HG02588 (cell line): Measurements from ENCODE around the gene BABAM2.
"Not testable (repeated sequence)": the region's sequence is repeated elsewhere in the genome, so short reads cannot be mapped to it uniquely, and the experiment has no call there.

ENCODE experiments used
- ATAC-seq: cut with Tn5 transposase; IDR thresholded peaks from one replicate; pipeline ENCODE4 v1.9.1; 2021; ENCODE audit warnings: mild to moderate bottlenecking, moderate library complexity; ENCODE audit not compliant: unreplicated experiment

The BABAM2 gene

DNA sequence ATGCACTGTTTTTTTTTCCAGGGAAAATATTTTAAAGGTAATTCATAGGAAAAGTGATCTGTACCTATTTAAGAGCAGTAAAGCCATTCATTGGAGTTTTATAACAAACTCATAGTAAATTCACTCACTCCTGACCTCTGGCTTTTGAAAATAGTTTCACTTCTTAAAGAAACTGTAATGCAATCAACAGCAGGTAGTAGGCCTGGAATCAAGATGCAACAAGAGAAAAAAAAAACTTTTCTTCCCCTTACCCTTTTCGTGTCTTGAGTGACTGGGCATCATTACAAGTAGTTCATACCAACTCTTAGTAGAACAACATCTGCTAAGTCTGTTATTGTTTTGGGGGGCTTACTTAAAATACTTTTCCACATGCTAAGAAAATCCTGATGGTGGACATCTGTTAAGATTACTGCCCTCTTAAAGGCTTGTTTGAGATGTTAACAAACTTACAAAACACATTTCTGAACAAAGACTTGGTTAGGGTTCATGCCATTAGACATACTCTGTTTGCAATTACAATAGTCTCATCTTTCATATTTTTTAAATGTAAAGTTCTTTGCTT is 338.0 kb downstream of the BABAM2 start:
- ATAC-seq, result no peak

DNA sequence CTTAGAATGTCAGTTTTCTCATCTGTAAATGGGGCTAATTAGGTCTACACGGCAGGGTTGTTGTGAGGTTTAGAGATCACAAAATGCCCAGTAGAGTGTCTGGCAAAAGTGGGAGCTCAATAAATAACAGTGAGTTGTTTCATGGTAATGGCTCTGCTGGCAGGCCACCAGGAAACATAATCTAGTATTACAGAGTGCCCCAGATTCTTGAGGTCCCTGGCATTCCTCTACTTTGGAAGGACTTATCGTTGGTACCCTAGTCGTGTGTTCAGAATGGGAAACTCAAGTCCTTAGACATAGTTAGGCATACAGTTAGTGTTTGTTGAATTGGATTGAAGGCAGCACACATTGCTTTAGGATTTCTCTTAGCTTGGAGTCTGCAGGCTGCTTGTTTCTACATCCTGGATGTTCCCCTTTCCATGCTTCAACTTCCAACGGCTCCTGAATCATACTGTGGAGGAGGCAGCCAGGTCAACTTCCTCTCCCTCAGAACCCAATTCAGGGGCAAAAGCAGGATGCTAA is 340.6 kb downstream of the BABAM2 start:
- ATAC-seq, result no peak

DNA sequence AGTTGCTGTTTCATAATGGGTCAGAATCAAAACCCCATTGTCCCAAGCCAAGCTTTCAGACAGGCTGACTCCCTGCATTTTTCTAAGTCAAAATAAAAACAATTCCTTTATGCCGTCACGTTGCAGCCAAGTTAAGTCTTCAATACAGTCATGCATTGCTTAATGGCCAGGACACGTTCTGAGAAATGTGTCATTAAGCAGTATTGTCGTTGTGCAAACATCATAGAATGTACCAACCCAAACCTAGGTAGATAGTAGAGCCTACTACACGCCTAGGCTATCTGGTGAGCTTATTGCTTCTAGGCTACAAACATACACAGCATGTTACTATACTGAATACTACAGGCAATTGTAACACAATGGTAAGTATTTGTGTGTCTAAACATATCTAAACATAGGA is 341.8 kb downstream of the BABAM2 start:
- ATAC-seq, result no peak

DNA sequence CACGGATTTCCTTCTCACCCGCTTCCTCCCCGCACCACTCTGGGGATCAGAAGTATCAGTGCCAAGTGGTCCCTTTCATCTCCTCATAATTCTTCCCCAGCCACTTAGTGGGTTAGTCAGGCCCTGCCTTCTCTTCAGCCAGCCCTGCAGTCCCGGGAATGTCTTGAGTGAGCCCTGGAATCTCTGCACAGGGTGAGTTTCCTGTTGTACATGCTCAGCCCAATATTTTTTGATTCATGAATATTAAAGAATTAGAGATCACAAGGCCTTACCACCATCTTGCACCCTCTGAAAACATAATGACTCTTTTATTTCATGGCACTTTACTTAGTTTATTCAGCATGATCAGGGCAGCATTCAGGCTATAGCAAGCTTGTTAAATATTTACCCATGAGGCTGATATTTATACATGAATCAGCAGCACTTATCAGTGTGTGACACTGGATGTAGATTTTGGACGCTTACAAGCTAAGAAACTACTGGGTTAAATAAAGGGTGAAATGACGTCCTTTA is 342.7 kb downstream of the BABAM2 start:
- ATAC-seq, result no peak

DNA sequence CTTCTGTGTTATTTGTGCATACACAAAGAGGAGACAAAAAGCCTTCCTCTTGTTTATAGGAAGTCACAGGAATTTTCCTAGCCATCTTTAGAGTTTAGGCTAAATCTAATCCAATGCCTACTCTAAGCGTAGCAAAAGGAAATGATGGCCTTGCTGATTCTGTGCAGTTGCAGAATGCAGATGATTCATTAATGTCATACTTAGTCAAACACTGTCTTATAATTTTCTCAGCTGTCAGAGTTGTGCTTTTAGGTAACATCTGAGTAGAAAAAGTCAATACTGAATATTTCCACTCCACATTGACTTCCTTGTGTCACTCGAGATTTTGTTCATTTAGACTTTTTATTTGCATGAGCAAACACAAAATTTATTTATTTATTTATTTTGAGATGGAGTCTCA is 344.3 kb downstream of the BABAM2 start:
- ATAC-seq, result no peak

DNA sequence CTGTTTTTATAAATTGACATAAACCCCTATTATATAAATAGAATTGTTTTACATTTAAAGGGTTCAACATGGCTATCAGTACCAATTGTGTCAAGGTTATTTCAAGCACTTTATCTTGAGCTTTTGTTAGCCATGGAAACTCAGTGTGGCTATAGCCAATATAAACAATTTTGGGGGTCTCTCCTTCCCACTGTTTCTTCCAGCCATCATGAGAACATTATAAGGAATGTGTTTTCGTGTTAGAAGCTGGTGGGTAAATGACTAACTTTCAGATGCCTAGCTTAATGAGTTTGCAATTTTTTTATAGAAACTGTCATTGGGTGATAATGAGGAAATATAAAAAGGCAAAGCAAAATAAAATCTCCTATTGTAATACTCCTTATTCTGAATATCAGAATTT is 348.7 kb downstream of the BABAM2 start:
- no peak for ATAC-seq

DNA sequence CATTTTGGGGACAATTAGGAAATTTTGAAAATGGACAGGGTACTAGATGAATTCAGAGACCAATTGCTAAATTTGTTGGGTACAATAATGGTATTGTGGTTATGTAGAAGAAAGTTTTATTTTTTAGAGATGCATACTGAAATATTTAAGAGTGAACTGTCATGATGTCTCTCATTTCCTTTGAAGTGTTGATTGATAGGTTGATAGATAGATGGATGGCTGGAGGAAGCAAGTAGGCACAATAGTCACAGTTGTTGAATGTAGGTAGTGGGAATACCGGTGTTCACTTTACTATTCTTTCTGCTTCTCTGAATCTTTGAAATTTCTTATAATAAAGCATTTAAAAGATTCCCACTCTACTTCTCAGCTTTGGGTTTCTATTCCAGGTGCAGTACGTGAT is 350.4 kb downstream of the BABAM2 start:
- no peak for ATAC-seq

DNA sequence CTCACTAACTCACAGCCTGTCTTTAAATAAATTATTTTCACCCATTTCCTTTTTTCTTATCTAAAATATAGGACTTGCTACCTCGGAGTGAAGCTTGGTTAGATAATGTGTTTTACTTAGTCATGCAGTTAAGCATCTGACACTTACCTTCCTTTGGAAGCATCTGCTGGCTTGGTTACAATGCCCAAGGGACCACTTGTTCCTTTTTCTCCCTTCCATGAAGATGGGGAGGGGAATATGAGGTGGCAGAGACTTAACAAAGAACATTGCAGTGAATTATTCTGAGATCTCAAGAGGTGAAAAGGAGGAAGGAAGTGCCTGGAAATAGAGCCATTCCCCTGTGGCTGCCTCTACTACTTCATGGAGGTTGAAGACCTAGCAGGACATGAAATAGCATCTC is 356.8 kb downstream of the BABAM2 start:
- no peak for ATAC-seq

DNA sequence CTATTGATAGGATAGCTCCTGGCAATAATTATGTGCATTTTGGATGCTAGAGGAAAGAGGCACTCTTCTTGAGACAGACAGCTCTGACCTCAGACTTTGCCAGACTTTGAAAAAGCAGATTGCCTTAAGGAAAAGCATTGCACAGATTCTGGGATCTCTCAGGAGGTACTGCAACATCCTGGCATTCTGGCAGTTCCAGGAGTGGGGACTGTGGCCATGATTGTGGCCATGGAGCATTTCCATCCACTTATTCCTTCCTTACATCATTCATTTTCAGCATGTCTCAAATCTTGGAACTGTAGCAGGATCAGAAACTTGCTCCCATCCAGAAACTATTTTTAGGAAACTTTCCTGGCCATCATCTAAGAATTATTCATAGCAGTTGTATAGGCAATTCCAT is 357.2 kb downstream of the BABAM2 start:
- ATAC-seq, result no peak

DNA sequence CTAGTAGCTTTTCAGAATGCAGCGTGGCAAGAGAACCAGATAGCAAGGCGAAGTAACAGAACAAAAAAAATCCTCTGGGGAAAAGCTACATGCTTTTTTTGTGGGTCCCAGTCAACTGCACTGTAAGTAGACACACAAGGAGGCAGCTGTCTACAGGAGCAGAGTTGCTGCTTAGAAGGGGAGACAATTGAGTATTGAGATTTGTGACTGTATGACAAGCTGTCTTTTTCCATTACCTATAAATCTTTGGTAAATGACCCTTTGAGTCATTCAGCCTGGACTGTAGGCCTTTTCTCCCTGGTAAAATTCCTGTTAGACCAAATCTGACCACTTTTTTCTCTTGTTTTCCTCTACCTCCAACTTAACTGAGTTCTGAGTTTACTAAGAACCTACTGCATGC is 358.0 kb downstream of the BABAM2 start:
- no peak for ATAC-seq

DNA sequence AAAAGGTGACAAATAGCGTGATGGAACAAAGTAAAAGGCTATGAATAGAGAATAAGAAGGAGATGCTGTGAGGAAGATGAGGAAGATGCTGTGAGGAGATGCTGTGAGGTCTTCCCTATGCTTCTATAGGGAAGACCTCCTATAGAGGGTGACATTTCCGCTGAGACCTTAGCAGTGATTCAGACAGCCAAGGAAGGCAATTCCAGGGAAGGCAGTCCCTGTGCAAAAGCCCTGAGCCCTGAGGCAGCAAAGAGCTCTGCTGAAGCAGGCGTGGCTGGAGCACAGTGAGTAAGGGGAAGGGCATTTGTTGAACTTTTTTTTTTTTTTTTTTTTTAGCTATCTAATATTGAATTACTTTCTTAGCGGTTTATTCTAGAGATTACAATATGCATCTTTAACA is 359.5 kb downstream of the BABAM2 start:
- ATAC-seq, result no peak

DNA sequence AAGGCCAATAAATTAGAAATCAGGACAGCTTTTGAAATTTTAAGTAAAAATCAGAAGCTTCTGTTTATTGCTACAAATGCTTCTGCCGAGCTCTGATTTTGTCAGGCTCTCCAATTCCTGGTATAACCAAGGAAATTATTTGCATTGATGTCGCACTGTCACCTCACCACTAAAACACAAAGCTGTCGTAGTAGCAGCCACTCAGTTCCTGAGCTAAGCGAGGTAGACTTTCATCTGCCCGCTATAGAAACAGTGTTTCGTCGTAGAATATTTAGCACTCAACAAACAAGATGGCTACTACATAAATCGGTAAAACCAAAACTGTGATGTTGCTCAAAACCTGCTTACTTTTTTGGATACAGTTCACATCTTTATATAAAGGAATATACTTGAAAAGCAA is 360.8 kb downstream of the BABAM2 start:
- ATAC-seq, result no peak

DNA sequence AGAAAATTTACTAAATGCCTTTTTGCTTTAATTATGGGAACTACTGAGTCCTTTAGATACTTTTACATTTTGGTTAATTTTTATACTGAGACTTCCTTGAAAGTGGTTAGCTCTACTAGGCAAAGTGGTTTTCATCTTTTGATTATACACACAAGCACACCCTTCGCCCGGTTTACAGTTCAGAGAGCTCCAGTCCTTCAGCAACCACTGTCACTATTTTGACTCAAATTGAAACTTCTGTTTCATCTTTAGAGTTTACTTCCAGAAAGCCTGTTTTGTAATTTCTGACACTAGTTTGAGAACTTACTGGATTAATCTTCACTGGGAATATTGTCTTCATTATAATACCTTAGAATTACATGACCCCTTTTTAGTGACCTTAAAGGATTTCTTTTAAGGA is 361.8 kb downstream of the BABAM2 start:
- peak; percentile 76 for ATAC-seq

DNA sequence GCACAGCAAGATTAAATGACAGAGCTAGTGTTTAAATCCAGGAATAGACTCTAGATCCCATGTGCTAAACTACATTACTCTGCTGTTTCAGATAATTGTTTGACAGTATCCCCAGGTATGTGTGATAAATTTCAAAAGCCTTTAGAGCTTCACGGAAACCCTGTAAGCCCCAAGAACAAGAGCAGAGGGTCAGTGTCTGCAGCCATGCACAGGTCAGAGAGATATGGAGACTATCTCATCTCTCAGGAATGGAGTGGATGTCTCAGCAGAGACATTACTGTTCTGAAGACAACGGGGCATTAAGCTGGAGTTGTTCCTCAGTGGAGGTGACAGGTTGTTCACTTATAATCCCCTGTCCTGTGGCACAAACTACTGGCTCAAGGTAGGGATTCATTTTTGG is 363.0 kb downstream of the BABAM2 start:
- no peak for ATAC-seq

DNA sequence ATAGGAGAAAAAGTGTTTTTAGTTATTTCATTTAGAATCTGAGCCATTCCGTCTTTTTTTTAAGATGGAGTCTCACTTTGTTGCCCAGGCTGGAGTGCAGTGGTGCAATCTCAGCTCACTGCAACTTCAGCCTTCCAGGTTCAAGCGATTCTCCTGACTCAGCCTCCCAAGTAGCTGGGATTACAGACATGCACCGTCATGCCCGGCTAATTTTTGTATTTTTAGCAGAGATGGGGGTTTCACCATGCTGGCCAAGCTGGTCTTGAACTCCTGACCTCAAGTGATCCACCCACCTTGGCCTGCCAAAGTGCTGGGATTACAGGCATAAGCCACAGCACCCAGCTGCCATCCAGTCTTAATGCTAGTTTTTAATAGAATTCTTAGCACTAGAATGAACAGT is 364.7 kb downstream of the BABAM2 start:
- not testable (repeated sequence) for ATAC-seq

DNA sequence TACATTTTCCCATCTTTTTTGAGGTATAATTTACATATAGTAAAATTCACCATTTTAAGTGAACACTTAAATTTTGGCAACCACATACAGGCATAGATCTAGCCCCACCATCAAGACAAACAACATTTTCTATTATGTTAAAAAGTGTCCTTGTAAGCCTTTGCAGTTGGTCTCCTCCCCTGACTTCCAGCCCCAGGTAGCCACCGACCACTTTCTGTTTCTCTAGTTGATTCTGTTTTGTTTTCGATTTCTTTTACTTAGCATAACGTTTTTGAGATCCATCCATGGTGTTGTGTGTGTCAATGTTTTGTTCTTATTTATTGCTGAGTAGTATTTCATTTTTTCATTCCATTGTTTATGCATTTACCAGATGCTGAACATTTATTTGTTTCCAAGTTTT is 366.7 kb downstream of the BABAM2 start:
- no peak for ATAC-seq

DNA sequence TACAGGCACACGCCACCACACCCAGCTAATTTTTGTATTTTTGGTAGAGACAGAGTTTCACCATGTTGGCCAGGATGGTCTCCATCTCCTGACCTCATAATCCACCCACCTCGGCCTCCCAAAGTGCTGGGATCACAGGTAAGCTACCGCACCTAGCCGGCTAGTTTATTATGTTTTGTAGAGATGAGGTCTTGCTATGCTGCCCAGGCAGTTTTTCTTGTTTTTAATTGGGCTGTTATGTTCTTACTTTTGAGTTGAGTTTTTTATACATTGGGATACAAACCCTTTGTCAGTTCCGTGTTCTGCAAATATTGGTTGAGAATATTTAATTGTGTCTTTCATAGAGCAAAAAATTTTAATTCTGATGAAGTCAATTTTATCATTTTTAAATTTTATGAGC is 368.7 kb downstream of the BABAM2 start:
- ATAC-seq, result not testable (repeated sequence)

DNA sequence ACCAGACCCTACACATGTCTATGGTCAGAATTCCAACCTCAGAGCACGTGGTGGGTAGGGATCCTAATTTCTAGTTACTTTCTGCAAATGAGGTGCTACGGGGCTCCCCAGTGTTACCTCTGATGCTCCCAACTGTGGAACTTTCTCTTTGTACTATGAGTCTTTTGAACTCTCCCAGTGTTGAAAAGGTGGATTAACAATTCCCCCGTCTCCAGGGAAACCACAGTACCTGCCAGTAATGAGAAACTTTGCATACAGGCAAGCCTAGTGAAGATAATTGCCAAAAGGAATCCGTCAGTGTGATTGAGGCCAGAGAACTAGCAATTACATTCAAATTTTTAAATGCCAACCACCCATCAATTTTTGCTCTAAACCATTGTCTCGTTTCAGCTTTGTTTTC is 373.2 kb downstream of the BABAM2 start:
- ATAC-seq, result no peak

DNA sequence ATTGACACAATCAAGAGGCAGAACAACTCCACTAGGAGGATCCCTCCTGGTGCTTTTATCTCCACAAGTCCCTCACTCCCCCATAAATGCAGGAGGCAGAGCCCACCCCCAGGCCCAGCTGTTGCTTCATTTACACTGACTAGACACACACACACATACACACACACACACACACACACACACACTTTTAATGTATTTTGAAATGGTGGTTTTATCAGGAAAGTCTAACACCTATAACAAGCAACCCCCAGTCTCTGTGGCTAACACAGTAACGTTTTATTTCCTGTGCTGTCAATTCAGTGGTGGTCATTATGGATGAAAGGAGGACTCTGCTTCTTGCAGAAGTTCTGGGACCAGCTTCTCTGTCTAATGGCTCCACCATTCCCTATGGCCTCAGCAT is 376.8 kb downstream of the BABAM2 start:
- ATAC-seq, result no peak

DNA sequence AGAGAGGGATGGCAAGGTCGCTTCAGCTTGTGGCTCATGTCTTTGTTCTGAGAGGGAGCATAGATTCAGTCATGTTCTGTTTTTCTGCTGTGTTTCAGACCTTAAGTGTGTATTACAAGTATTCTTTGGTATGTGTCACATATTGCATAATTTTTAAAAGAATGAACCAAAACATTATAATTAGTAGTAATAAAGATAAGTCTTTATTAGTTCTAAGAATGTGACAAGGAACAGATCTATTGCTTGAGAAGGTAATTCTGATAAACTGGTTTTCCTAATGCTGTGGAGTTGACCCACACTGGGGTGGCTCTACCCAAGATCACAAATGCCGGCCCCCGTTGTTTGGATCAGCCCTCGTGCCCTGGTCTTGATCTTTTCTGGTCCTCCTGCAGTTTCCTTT is 377.9 kb downstream of the BABAM2 start:
- ATAC-seq, result no peak

DNA sequence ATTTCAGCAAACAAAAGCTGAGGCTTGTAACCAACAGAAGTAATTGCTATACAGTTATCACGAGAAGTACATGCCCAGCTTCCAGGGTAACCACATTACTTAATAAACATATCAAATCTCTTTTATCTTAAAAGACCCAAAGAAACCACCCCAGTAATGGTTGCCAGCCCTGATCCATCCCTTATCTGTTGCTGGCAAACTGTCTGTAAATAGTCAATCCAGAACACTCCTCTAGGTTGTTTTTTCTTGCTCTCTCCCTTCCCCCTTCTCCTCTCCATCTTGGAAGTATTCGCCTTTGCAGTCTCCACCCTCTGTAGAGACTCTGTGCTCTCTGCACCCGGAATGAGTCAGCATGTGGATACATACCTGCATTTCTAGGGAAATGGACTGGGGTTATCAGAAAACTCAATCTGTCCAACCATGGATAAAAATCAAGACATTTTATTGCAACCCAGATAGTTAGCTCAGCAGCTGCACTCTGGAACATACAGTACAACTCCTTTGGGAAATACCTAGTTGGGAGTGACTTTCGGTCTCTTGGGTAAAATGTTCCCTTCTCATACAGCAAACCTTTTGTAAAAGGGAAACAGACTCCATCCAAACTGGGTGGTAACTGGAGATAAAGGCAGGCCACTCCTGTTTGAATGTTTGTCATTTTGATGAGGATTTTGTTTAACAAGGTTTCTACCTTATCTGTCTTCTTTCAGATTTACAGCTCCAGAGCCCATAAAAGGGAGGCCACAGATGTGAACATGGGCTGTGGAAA is 378.7 kb downstream of the BABAM2 start:
- no peak for ATAC-seq

DNA sequence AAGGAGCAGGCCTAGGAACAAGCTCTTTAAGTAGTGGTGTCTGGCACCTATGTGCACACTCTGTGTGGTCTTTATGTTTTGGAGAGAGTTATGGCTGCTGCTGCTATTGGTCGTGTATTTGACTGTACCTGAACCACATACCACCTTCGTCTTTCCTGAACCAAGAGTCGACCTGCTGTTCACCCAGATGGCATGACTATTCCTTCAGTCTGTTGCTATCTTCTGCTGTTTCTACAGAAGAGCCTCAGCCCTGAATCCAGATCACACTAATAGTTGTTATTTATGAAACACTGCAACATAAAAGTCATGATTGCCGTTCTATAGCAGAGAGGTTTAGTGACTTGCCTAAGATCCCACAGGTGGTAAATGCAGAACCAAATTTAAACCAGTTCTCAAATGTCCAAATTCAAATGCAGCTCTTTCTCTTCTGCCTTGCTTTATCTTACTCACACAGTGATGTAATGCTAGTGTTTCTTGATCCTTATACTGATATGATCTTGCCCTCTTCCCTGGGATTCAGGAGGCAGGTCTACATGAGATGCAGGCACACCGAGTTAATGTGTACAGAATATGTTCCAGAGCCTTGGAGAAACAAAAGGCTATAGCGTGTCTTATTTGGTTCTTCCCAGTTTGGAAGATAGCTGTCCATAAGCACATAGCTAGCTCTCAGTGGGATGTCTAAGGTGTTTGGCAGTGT is 380.1 kb downstream of the BABAM2 start:
- ATAC-seq, result no peak
